SK-N-MC (cell line): ENCODE results near the gene HS1BP3.

Experiments
- DNase-seq: peaks from one replicate; pipeline ENCODE4 v3.0.0-alpha.2; 2011; ENCODE audit warnings: low read depth, low spot score
- H3K27ac ChIP-seq: fragments of 200-600 bp; sonication (generic); 2 replicates; pipeline ENCODE4 v1.5.1; 2016; ENCODE audit warnings: mixed run types
- H3K36me3 ChIP-seq: fragments of 200-600 bp; sonication (generic); 2 replicates; pipeline ENCODE4 v1.6.1; 2017; ENCODE audit warnings: antibody characterized with exemption, low read length, mixed read lengths; ENCODE audit not compliant: insufficient read depth
- H3K4me3 ChIP-seq: fragments of 200-600 bp; sonication (generic); 2 replicates; pipeline ENCODE4 v1.5.1; 2016
- H3K9ac ChIP-seq: fragments of 200-600 bp; sonication (generic); 2 replicates; pipeline ENCODE4 v1.8.0; 2017; ENCODE audit warnings: mixed run types, mixed read lengths; ENCODE audit not compliant: insufficient read length
- H3K9me3 ChIP-seq: fragments of 200-600 bp; sonication (generic); 2 replicates; pipeline ENCODE4 v1.6.1; 2017; ENCODE audit warnings: low read depth, mild to moderate bottlenecking, antibody characterized with exemption, low read length, moderate library complexity, mixed read lengths
- EZH2 ChIP-seq: fragments of 200-600 bp; sonication (generic); IDR thresholded peaks from one replicate; pipeline ENCODE4 v1.6.1; 2017; ENCODE audit warnings: antibody characterized with exemption
- FOXP2 ChIP-seq: optimal IDR thresholded peaks from 2 replicates; pipeline ENCODE3; 2011; ENCODE audit warnings: mild to moderate bottlenecking, moderate library complexity; ENCODE audit not compliant: insufficient read depth; ENCODE audit errors: extremely low read length, control extremely low read depth
- POLR2AphosphoS5 ChIP-seq: IDR thresholded peaks from 2 replicates; pipeline ENCODE4 v1.6.1; 2012; ENCODE audit warnings: mild to moderate bottlenecking, low read depth, low read length, borderline replicate concordance

The HS1BP3 gene

DNA sequence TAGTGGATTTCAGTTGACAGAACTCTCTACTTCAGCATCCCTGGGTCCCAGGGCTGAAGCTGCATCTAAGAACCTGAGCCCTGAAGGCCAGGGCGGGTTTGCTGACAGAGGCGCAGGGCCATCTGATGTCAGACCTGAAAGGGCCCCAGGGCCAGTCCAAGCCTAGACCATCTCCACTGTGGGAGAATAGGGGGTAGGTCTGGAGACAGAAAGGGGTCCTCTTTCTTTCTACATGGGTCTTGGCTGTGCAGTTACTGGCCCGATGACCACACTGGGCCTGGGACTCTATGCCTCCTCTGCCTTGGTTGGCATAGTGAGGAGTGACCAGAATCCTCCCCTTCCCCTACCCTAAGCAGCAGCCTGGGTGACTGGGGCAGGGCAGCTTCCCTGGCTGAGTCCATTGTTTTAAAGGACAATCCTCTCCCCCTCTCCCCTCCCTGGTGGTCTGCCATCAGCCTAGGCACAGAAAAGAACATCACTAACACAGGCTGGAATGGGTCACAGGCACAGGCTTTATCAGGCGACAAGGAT lies 34.5 kb downstream of the HS1BP3 start:
- Histone ChIP-seq H3K4me3 (no peak overlapping the region), H3K36me3 (no peaks in the 10 kb centered on the region), H3K27ac (no peak overlapping the region), H3K9me3 (no peaks in the 10 kb centered on the region), H3K9ac (no peak overlapping the region)
- DNase-seq = no peak
- TF ChIP-seq EZH2 (no peak), POLR2AphosphoS5 (no peak), FOXP2 (no peak)

DNA sequence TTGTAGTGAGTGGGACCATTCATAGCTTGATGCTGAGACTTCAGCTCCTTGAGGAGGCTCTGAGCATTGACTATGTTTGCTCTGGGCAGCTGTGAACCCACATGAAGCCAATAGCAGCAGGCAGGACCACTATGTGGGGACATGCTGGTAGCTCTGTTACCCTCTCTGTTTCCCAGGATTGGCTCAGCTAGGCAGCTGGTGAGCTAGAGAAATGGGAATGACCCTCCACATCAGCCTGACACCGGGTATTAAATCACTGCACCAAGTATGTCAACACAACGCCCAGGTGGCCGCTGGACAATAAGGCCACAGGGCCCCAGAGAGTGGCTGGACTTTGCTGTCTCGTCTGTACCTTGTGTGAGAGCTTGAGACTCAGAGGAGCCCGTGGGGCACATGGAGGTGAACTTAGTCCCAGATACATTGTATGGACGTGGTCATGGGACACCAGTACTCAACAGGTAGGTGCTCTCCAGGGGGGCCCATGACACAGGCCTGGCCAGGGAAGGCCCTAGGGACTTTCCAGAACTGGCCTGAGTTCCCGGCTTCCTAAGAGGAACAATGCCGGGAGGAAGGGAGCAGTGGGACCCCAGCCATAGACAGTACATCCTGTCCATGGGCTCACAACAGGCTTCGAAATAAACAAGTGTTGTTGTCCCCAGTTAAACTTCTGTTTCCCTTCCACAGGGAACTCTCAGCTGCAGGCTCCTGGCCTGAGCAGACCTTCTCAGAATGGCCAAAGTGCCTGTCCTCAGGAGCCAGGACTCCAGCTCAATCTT lies 35.2 kb downstream of the HS1BP3 start:
- no peaks in the 10 kb centered on the region for H3K36me3 ChIP-seq
- H3K27ac ChIP-seq = no peak overlapping the region
- no peak for TF ChIP-seq POLR2AphosphoS5
- TF ChIP-seq FOXP2 = no peak
- TF ChIP-seq EZH2 = no peak
- H3K4me3 ChIP-seq = no peak overlapping the region
- H3K9ac ChIP-seq = no peak overlapping the region
- H3K9me3 ChIP-seq = no peaks in the 10 kb centered on the region
- DNase-seq = no peak

GRCh38 chr2:20615068-20615465 lies 35.8 kb downstream of the HS1BP3 start:
- Histone ChIP-seq H3K27ac (no peak overlapping the region), H3K36me3 (no peaks in the 10 kb centered on the region), H3K9ac (no peak overlapping the region), H3K4me3 (no peak overlapping the region), H3K9me3 (no peaks in the 10 kb centered on the region)
- TF ChIP-seq POLR2AphosphoS5 = no peak
- no peak for TF ChIP-seq FOXP2
- TF ChIP-seq EZH2 = no peak
- no peak for DNase-seq

- TF ChIP-seq POLR2AphosphoS5 = no peak
- no peak overlapping the region for H3K9ac ChIP-seq
- H3K4me3 ChIP-seq = no peak overlapping the region
- no peaks in the 10 kb centered on the region for H3K36me3 ChIP-seq
- DNase-seq = no peak
- H3K27ac ChIP-seq = no peak overlapping the region
- H3K9me3 ChIP-seq = no peaks in the 10 kb centered on the region
These were observed 36.5 kb downstream of the HS1BP3 start for GRCh38 chr2:20614201-20615067.

GRCh38 chr2:20612925-20613916 lies 37.7 kb downstream of the HS1BP3 start:
- H3K9me3 ChIP-seq = no peaks in the 10 kb centered on the region
- no peaks in the 10 kb centered on the region for H3K36me3 ChIP-seq
- TF ChIP-seq POLR2AphosphoS5 (no peak), EZH2 (no peak), FOXP2 (no peak)
- DNase-seq = no peak
- H3K4me3 ChIP-seq = no peak overlapping the region
- H3K9ac ChIP-seq = no peak overlapping the region
- H3K27ac ChIP-seq = no peak overlapping the region

GRCh38 chr2:20611844-20612356 lies 39.0 kb downstream of the HS1BP3 start:
- Histone ChIP-seq H3K9me3 (0 out of 2 replicates have a peak, but pooled peaks cover 3% of the 10 kb centered on the region), H3K36me3 (no peaks in the 10 kb centered on the region), H3K4me3 (no peak overlapping the region), H3K27ac (no peak overlapping the region), H3K9ac (no peak overlapping the region)
- no peak for TF ChIP-seq POLR2AphosphoS5
- TF ChIP-seq FOXP2 = no peak
- no peak for TF ChIP-seq EZH2
- DNase-seq = no peak

- Histone ChIP-seq H3K9me3 (0 out of 2 replicates have a peak, but pooled peaks cover 3% of the 10 kb centered on the region), H3K9ac (no peak overlapping the region), H3K36me3 (no peaks in the 10 kb centered on the region), H3K27ac (no peak overlapping the region), H3K4me3 (no peak overlapping the region)
- no peak for DNase-seq
- TF ChIP-seq EZH2 = no peak
These were observed 39.6 kb downstream of the HS1BP3 start for GRCh38 chr2:20611077-20611843.
